ENCODE measurements around the gene S100A6. TPM values are rescaled to one million over a fixed set of nuclear protein-coding genes. Genes with fewer than 3 reads are reported as not detected.
"Not testable (repeated sequence)": the region's sequence is repeated elsewhere in the genome, so short reads cannot be mapped to it uniquely, and the experiment has no call there.

S100A6 gene
- total RNA-seq, 1 donor from 2014 or later, result 1,046 TPM

- TF ChIP-seq CTCF (IDR thresholded peaks at IDR 0.05), result no peak
- ATAC-seq (no peak), DNase-seq (peak; percentile 16)
- Histone ChIP-seq H3K4me1 (peaks cover 21% of the 10 kb centered on the region), H3K4me3 (no peak overlapping the region), H3K9me3 (no peaks in the 10 kb centered on the region), H3K27me3 (no peaks in the 10 kb centered on the region), H3K27ac (no peak overlapping the region), H3K36me3 (no peaks in the 10 kb centered on the region)
- intact Hi-C loops (cut with DNase I), result no loop called here
Measured at GRCh38 chr1:153527683-153528040, 8.1 kb downstream of the S100A6 start.

- Histone ChIP-seq H3K4me3 (no peak overlapping the region), H3K27me3 (no peaks in the 10 kb centered on the region), H3K4me1 (peaks cover 16% of the 10 kb centered on the region), H3K9me3 (no peaks in the 10 kb centered on the region), H3K27ac (no peak overlapping the region), H3K36me3 (no peaks in the 10 kb centered on the region)
- no peak for TF ChIP-seq CTCF (IDR thresholded peaks at IDR 0.05)
- intact Hi-C loops (cut with DNase I), result no loop called here
- DNase-seq (peak; percentile 22), ATAC-seq (no peak)
Measured at GRCh38 chr1:153527023-153527682, 8.6 kb downstream of the S100A6 start.

- Histone ChIP-seq H3K27ac (no peak overlapping the region), H3K4me1 (peaks cover 11% of the 10 kb centered on the region), H3K27me3 (no peaks in the 10 kb centered on the region), H3K4me3 (no peak overlapping the region), H3K36me3 (no peaks in the 10 kb centered on the region), H3K9me3 (no peaks in the 10 kb centered on the region)
- peak; percentile 49 for DNase-seq
- TF ChIP-seq CTCF (IDR thresholded peaks at IDR 0.05), result no peak
- intact Hi-C loops (cut with DNase I), result no loop called here
- ATAC-seq, result peak; percentile 67
Measured at GRCh38 chr1:153526132-153526543, 9.7 kb downstream of the S100A6 start.

- H3K4me3 ChIP-seq, result no peak overlapping the region
- DNase-seq (no peak), ATAC-seq (no peak)
- no peaks in the 10 kb centered on the region for H3K27me3 ChIP-seq
- H3K36me3 ChIP-seq, result no peaks in the 10 kb centered on the region
- H3K27ac ChIP-seq, result no peak overlapping the region
- H3K9me3 ChIP-seq, result no peaks in the 10 kb centered on the region
- no peak for TF ChIP-seq CTCF (IDR thresholded peaks at IDR 0.05)
- intact Hi-C loops (cut with DNase I), result no loop called here
- H3K4me1 ChIP-seq, result peaks cover 11% of the 10 kb centered on the region
Measured at GRCh38 chr1:153525088-153525728, 10.6 kb downstream of the S100A6 start.

- peaks cover 17% of the 10 kb centered on the region for H3K4me1 ChIP-seq
- DNase-seq; intact Hi-C loops (cut with DNase I); ATAC-seq; H3K27me3 ChIP-seq; H3K36me3 ChIP-seq; H3K9me3 ChIP-seq; H3K27ac ChIP-seq; H3K4me3 ChIP-seq: not testable (repeated sequence)
Measured at GRCh38 chr1:153522353-153523048, 13.3 kb downstream of the S100A6 start.

- ATAC-seq; H3K4me3 ChIP-seq; intact Hi-C loops (cut with DNase I); H3K27ac ChIP-seq; H3K27me3 ChIP-seq; DNase-seq; H3K36me3 ChIP-seq; H3K9me3 ChIP-seq: not testable (repeated sequence)
- H3K4me1 ChIP-seq, result peaks cover 17% of the 10 kb centered on the region
Measured at GRCh38 chr1:153521808-153522207, 14.0 kb downstream of the S100A6 start.
